Karpas-422 (cell line): ENCODE measurements around the gene NFATC3. TPM values are rescaled to one million over a fixed set of nuclear protein-coding genes. Genes with fewer than 3 reads are reported as not detected.

Source experiments
- DNase-seq: peaks from one replicate; pipeline ENCODE4 v3.0.0-alpha.2; 2015
- H2AFZ ChIP-seq: fragments of 200-600 bp; sonication (generic); 2 replicates; pipeline ENCODE4 v1.6.1; 2014; ENCODE audit warnings: antibody characterized with exemption, low read length, mixed read lengths
- H3K27ac ChIP-seq: fragments of 200-600 bp; sonication (generic); 2 replicates; pipeline ENCODE4 v1.5.1; 2014; ENCODE audit warnings: mild to moderate bottlenecking, low read length, moderate library complexity
- H3K27me3 ChIP-seq: fragments of 200-600 bp; sonication (generic); 2 replicates; pipeline ENCODE4 v1.6.1; 2014; ENCODE audit warnings: low read length, mixed read lengths
- H3K36me3 ChIP-seq: fragments of 200-600 bp; sonication (generic); 2 replicates; pipeline ENCODE4 v1.6.1; 2014; ENCODE audit warnings: low read length, mixed read lengths; ENCODE audit not compliant: insufficient read depth
- H3K4me1 ChIP-seq: fragments of 200-600 bp; sonication (generic); 2 replicates; pipeline ENCODE4 v1.6.1; 2014; ENCODE audit warnings: mild to moderate bottlenecking, low read length, mixed read lengths
- H3K4me2 ChIP-seq: fragments of 200-600 bp; sonication (generic); 2 replicates; pipeline ENCODE4 v1.6.1; 2014; ENCODE audit warnings: low read length, low read depth, mild to moderate bottlenecking; ENCODE audit not compliant: poor library complexity, severe bottlenecking
- H3K4me3 ChIP-seq: fragments of 200-600 bp; sonication (generic); 2 replicates; pipeline ENCODE4 v1.5.1; 2014; ENCODE audit warnings: mild to moderate bottlenecking, antibody characterized with exemption, low read length, mixed read lengths
- H3K79me2 ChIP-seq: fragments of 200-600 bp; sonication (generic); 2 replicates; pipeline ENCODE4 v1.6.1; 2014; ENCODE audit warnings: mild to moderate bottlenecking, low read length, mixed read lengths
- H3K9ac ChIP-seq: fragments of 200-600 bp; sonication (generic); 2 replicates; pipeline ENCODE4 v1.6.0; 2014; ENCODE audit warnings: low read length
- H3K9me2 ChIP-seq: fragments of 200-600 bp; sonication (generic), shearing (Covaris generic); replicated peaks from 2 replicates; pipeline ENCODE4 v1.6.0; 2014; ENCODE audit warnings: mild to moderate bottlenecking, low read length, moderate library complexity; ENCODE audit not compliant: insufficient read depth
- H3K9me3 ChIP-seq: fragments of 300-700, 200-600 bp; sonication (generic); 2 replicates; pipeline ENCODE4 v1.6.1; 2014; ENCODE audit warnings: low read length, mixed read lengths
- H4K20me1 ChIP-seq: fragments of 200-600 bp; sonication (generic); 2 replicates; pipeline ENCODE4 v1.6.1; 2014; ENCODE audit warnings: mild to moderate bottlenecking, antibody characterized with exemption, low read length, low read depth; ENCODE audit not compliant: insufficient read depth
- total RNA-seq: library from RNA; depleted of rRNA; stranded (reverse); fragments of >200 nt; shearing (Covaris generic); gene quantifications from 2 replicates; pipeline ENCODE4 v1.2.3, GENCODE V29; 2014; ENCODE audit warnings: low replicate concordance

The NFATC3 gene
- total RNA-seq, 1 experiment from 2014 or later, result 72.3 TPM

- H3K4me3 ChIP-seq, result no peak overlapping the region
- no peak overlapping the region for H3K9ac ChIP-seq
- H3K27ac ChIP-seq, result no peak overlapping the region
- H3K9me3 ChIP-seq, result no peaks in the 10 kb centered on the region
- H3K4me1 ChIP-seq, result peaks cover 17% of the 10 kb centered on the region
- H3K27me3 ChIP-seq, result no peaks in the 10 kb centered on the region
- H2AFZ ChIP-seq, result no peak overlapping the region
- no peaks in the 10 kb centered on the region for H3K36me3 ChIP-seq
- DNase-seq, result no peak
- H3K9me2 ChIP-seq, result no peaks in the 10 kb centered on the region
- H4K20me1 ChIP-seq, result no peaks in the 10 kb centered on the region
- no peaks in the 10 kb centered on the region for H3K79me2 ChIP-seq
- no peak overlapping the region for H3K4me2 ChIP-seq
These were observed 150.1 kb downstream of the NFATC3 start for GRCh38 chr16:68235108-68235886.

GRCh38 chr16:68235887-68236136, 150.6 kb downstream of the NFATC3 start, which contains the start of gene ESRP2:
Gene ESRP2 (minus strand): TSS chr16:68236127. CDS start chr16:68236045, 82 bp downstream.
- Histone ChIP-seq H3K4me2 (peak within 1 kb of the TSS; percentile 91), H3K27ac (peak within 1 kb of the TSS; percentile 53; the same call in 1 of the 2 replicates), H3K27me3 (no peaks in the 10 kb centered on the region), H3K4me1 (peaks cover 17% of the 10 kb centered on the region), H2AFZ (0 out of 2 replicates have a peak within 1 kb of the TSS, but pooled peaks have one; percentile 51), H3K4me3 (peak within 1 kb of the TSS; percentile 77), H3K9me2 (no peaks in the 10 kb centered on the region), H3K9me3 (no peaks in the 10 kb centered on the region), H3K79me2 (no peaks in the 10 kb centered on the region), H3K36me3 (no peaks in the 10 kb centered on the region), H3K9ac (peak within 1 kb of the TSS; percentile 80), H4K20me1 (no peaks in the 10 kb centered on the region)
- no peak for DNase-seq

GRCh38 chr16:68236137-68236825, 151.1 kb downstream of the NFATC3 start:
- Histone ChIP-seq H3K79me2 (no peaks in the 10 kb centered on the region), H3K9me2 (no peaks in the 10 kb centered on the region), H3K27ac (peak overlapping the region; percentile 53; the same call in 1 of the 2 replicates), H3K4me1 (peaks cover 17% of the 10 kb centered on the region), H4K20me1 (no peaks in the 10 kb centered on the region), H3K9me3 (no peaks in the 10 kb centered on the region), H3K36me3 (no peaks in the 10 kb centered on the region), H3K9ac (peak overlapping the region; percentile 80), H3K4me2 (peak overlapping the region; percentile 91), H3K4me3 (peak overlapping the region; percentile 77; the same call in 1 of the 2 replicates), H2AFZ (no peak overlapping the region), H3K27me3 (no peaks in the 10 kb centered on the region)
- no peak for DNase-seq

DNA sequence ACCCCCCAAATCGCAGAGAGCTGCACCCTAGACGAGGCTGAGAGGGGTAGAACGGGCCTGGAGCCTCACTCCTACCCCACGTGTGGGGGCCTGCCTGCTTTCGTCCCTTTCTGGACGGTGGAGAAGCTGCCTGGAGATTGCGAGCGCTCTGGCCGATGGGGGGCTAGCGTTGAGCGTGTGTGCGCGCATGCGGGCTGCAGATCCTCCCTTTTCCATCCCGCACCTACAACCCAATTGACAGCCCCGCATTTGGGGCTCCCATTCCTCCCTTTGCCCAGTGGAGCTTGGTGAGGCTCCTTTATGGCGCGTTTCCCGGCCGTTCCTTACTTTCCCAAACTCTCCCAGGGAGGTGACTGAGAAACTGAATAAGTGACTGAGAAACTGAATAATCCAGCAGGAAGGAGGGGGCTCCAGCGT, 151.7 kb downstream of the NFATC3 start:
- no peaks in the 10 kb centered on the region for H3K9me2 ChIP-seq
- H4K20me1 ChIP-seq, result no peaks in the 10 kb centered on the region
- H3K4me1 ChIP-seq, result peaks cover 17% of the 10 kb centered on the region
- H3K79me2 ChIP-seq, result no peaks in the 10 kb centered on the region
- peak; percentile 64 for DNase-seq
- H3K4me2 ChIP-seq, result peak overlapping the region; percentile 91
- H3K9me3 ChIP-seq, result no peaks in the 10 kb centered on the region
- 0 out of 2 replicates have a peak overlapping the region, but pooled peaks have one; percentile 51 for H2AFZ ChIP-seq
- no peaks in the 10 kb centered on the region for H3K27me3 ChIP-seq
- peak overlapping the region; percentile 80 for H3K9ac ChIP-seq
- H3K36me3 ChIP-seq, result no peaks in the 10 kb centered on the region
- H3K4me3 ChIP-seq, result peak overlapping the region; percentile 77
- peak overlapping the region; percentile 53; the same call in 1 of the 2 replicates for H3K27ac ChIP-seq

DNA sequence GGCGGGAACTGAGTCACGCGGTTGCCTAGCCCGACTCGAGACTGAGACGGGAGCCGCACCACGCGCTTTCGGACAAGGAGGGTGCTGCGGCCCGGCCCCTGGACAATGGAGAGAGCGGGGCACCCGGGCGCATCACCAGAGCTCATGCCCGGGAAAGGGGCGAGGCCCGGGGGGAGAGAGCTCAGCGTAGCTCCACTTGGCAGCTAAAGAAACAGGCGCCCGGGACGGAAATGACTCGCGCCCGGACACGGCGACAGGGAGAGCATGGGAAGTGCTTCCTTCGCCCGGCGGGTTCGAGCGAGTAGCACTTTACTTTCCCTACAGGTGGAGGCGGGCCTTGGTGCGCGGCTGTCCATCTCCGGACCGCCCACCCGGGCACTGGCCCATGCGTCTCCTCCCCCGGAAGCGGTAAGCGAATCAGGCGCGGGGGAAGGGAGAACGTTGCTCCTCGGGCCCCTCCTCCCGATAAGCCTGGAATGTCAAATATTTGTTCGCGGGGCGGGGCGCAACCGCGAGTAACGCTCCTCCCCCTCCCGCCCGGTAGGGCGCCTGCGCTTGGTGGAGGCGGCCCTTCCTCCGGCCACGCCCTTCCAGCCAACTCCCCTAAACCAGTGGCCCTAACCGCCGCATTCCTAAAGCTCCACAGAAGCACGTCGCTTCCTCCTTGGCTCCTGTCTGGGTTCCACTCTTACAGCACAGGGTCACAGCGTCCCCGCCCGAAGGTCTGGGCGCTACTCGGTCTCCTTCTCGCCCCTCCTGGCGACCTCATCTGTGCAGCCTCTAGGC, 152.3 kb downstream of the NFATC3 start:
- H3K9me3 ChIP-seq, result no peaks in the 10 kb centered on the region
- H3K9me2 ChIP-seq, result no peaks in the 10 kb centered on the region
- DNase-seq, result peak; percentile 99
- peak overlapping the region; percentile 77 for H3K4me3 ChIP-seq
- peak overlapping the region; percentile 91 for H3K4me2 ChIP-seq
- no peaks in the 10 kb centered on the region for H4K20me1 ChIP-seq
- no peaks in the 10 kb centered on the region for H3K27me3 ChIP-seq
- H3K36me3 ChIP-seq, result no peaks in the 10 kb centered on the region
- H3K9ac ChIP-seq, result peak overlapping the region; percentile 80
- H3K27ac ChIP-seq, result peak overlapping the region; percentile 53; the same call in 1 of the 2 replicates
- H2AFZ ChIP-seq, result 0 out of 2 replicates have a peak overlapping the region, but pooled peaks have one; percentile 72
- peaks cover 17% of the 10 kb centered on the region for H3K4me1 ChIP-seq
- H3K79me2 ChIP-seq, result no peaks in the 10 kb centered on the region

GRCh38 chr16:68238029-68238345, 152.8 kb downstream of the NFATC3 start:
- no peaks in the 10 kb centered on the region for H3K9me3 ChIP-seq
- H3K4me1 ChIP-seq, result peaks cover 17% of the 10 kb centered on the region
- H3K9me2 ChIP-seq, result no peaks in the 10 kb centered on the region
- no peak overlapping the region for H3K27ac ChIP-seq
- peak overlapping the region; percentile 91 for H3K4me2 ChIP-seq
- 0 out of 2 replicates have a peak overlapping the region, but pooled peaks have one; percentile 72 for H2AFZ ChIP-seq
- no peaks in the 10 kb centered on the region for H3K27me3 ChIP-seq
- no peaks in the 10 kb centered on the region for H3K79me2 ChIP-seq
- peak overlapping the region; percentile 77 for H3K4me3 ChIP-seq
- H3K36me3 ChIP-seq, result no peaks in the 10 kb centered on the region
- H3K9ac ChIP-seq, result peak overlapping the region; percentile 60
- DNase-seq, result no peak
- no peaks in the 10 kb centered on the region for H4K20me1 ChIP-seq

- peaks cover 28% of the 10 kb centered on the region for H3K4me1 ChIP-seq
- DNase-seq, result no peak
These were observed 156.9 kb downstream of the NFATC3 start for GRCh38 chr16:68242085-68242484.

More at GRCh38 chr16:68242085-68242484, 156.9 kb downstream of the NFATC3 start:
- Histone ChIP-seq H3K9ac (no peak overlapping the region), H3K9me2 (no peaks in the 10 kb centered on the region), H3K27me3 (no peaks in the 10 kb centered on the region), H2AFZ (no peak overlapping the region), H3K36me3 (no peaks in the 10 kb centered on the region), H3K79me2 (peaks cover 15% of the 10 kb centered on the region), H3K4me3 (no peak overlapping the region), H3K9me3 (no peaks in the 10 kb centered on the region), H3K27ac (no peak overlapping the region), H3K4me2 (no peak overlapping the region), H4K20me1 (no peaks in the 10 kb centered on the region)
